HepG2 (cell line): ENCODE data around the gene MARCHF4. TPM values are rescaled to one million over a fixed set of nuclear protein-coding genes. Genes with fewer than 3 reads are reported as not detected.
A peak's percentile ranks its signal among the peaks of the same experiment; 100 is the strongest.

Experiments
- AHDC1 ChIP-seq: sonication (generic); formaldehyde crosslinking; IDR thresholded peaks from 2 replicates; pipeline ENCODE4 v1.5.1; 2020; ENCODE audit warnings: mild to moderate bottlenecking, missing genetic modification reagents, borderline replicate concordance
- ATF3 ChIP-seq: sonication (generic); formaldehyde crosslinking; IDR thresholded peaks from 2 replicates; pipeline ENCODE4 v1.4.0; 2020; ENCODE audit warnings: missing genetic modification reagents
- CBX1 ChIP-seq: IDR thresholded peaks from one replicate; pipeline ENCODE4 v1.6.1; 2016; ENCODE audit warnings: antibody characterized with exemption, low read depth
- GATAD1 ChIP-seq: IDR thresholded peaks from 2 replicates; pipeline ENCODE4 v1.6.1; 2016; ENCODE audit warnings: missing genetic modification reagents, missing compliant biosample characterization
- HOXA3 ChIP-seq: sonication (generic); formaldehyde crosslinking; IDR thresholded peaks from 2 replicates; pipeline ENCODE4 v1.5.0; 2020; ENCODE audit warnings: missing genetic modification reagents
- NCOA2 ChIP-seq: sonication (generic); formaldehyde crosslinking; IDR thresholded peaks from 2 replicates; pipeline ENCODE4 v1.8.0; 2022; ENCODE audit warnings: inconsistent platforms
- NCOR1 ChIP-seq: fragments of 200-600 bp; sonication (generic); IDR thresholded peaks from 2 replicates; pipeline ENCODE4 v1.7.0; 2017; ENCODE audit warnings: antibody characterized with exemption, low read length, borderline replicate concordance
- NFE2L2 ChIP-seq: fragments of 150-350 bp; IDR thresholded peaks from 2 replicates; pipeline ENCODE4 v1.6.1; 2014; ENCODE audit warnings: low read length
- NONO ChIP-seq, 2 experiments: fragments of 450-650 bp in 1 of 2; sonication (generic) in 1 of 2; formaldehyde crosslinking in 1 of 2; IDR thresholded peaks in 1 of 2; conservative IDR thresholded peaks in 1 of 2; 2 replicates each; pipeline versions ENCODE4 v1.6.1 to v1.8.0; 2017 to 2022; ENCODE audit warnings: mild to moderate bottlenecking in 1 of 2, missing genetic modification reagents in 1 of 2, moderate library complexity in 1 of 2
- NR2F2 ChIP-seq: IDR thresholded peaks from 2 replicates; pipeline ENCODE4 v1.6.1; 2012; ENCODE audit warnings: low read depth, inconsistent platforms, borderline replicate concordance
- NR2F6 ChIP-seq, 2 experiments: IDR thresholded peaks; 2 replicates each; pipeline ENCODE4 v1.6.1; 2016; ENCODE audit warnings: antibody characterized with exemption in 1 of 2, mild to moderate bottlenecking in 1 of 2
- PCBP1 ChIP-seq: fragments of 200-400 bp; formaldehyde crosslinking; IDR thresholded peaks from 2 replicates; pipeline ENCODE4 v1.6.1; 2017; ENCODE audit warnings: mild to moderate bottlenecking, low read depth, low read length, borderline replicate concordance
- RXRA ChIP-seq: sonication (generic); formaldehyde crosslinking; IDR thresholded peaks from 2 replicates; pipeline ENCODE4 v1.5.1; 2020; ENCODE audit warnings: missing genetic modification reagents
- RXRB ChIP-seq: IDR thresholded peaks from 2 replicates; pipeline ENCODE4 v1.6.1; 2016; ENCODE audit warnings: borderline replicate concordance, missing genetic modification reagents, missing compliant biosample characterization
- SMAD1 ChIP-seq: sonication (generic); formaldehyde crosslinking; IDR thresholded peaks from 2 replicates; pipeline ENCODE4 v1.4.0; 2020; ENCODE audit warnings: missing genetic modification reagents, low read depth, mild to moderate bottlenecking, borderline replicate concordance
- SMAD3 ChIP-seq: sonication (generic); formaldehyde crosslinking; IDR thresholded peaks from 2 replicates; pipeline ENCODE4 v1.4.0; 2020; ENCODE audit warnings: missing genetic modification reagents
- SUZ12 ChIP-seq: fragments of 150-350 bp; IDR thresholded peaks from 2 replicates; pipeline ENCODE4 v1.6.1; 2014; ENCODE audit warnings: low read depth, low read length
- TBL1XR1 ChIP-seq: fragments of 150-350 bp; IDR thresholded peaks from 2 replicates; pipeline ENCODE4 v1.6.1; 2014; ENCODE audit warnings: borderline replicate concordance, low read length; ENCODE audit not compliant: partially characterized antibody
- THAP11 ChIP-seq: IDR thresholded peaks from 2 replicates; pipeline ENCODE4 v1.6.1; 2016; ENCODE audit warnings: missing biosample characterization, missing genetic modification reagents
- ZMAT5 ChIP-seq: sonication (generic); formaldehyde crosslinking; IDR thresholded peaks from 2 replicates; pipeline ENCODE4 v1.5.0; 2020; ENCODE audit warnings: mild to moderate bottlenecking, low read depth, missing genetic modification reagents, borderline replicate concordance
- ZMYM3 ChIP-seq: sonication (generic); formaldehyde crosslinking; IDR thresholded peaks from 2 replicates; pipeline ENCODE4 v1.5.1; 2020; ENCODE audit warnings: mild to moderate bottlenecking, missing genetic modification reagents
- ZNF431 ChIP-seq: sonication (generic); formaldehyde crosslinking; IDR thresholded peaks from 2 replicates; pipeline ENCODE4 v1.9.0; 2022; ENCODE audit warnings: missing genetic modification reagents, low read depth, mild to moderate bottlenecking, borderline replicate concordance
- ZNF709 ChIP-seq: sonication (generic); formaldehyde crosslinking; IDR thresholded peaks from 2 replicates; pipeline ENCODE4 v1.5.0; 2020; ENCODE audit warnings: mild to moderate bottlenecking, missing genetic modification reagents
- ZNF766 ChIP-seq: sonication (generic); formaldehyde crosslinking; IDR thresholded peaks from 2 replicates; pipeline ENCODE4 v1.5.0; 2020; ENCODE audit warnings: missing genetic modification reagents, borderline replicate concordance
- polyA plus RNA-seq, 8 experiments: library from polyadenylated mRNA; depleted of rRNA in 3 of 8; stranded (reverse) in 7 of 8; unstranded in 1 of 8; fragments of >200 nt; fragmentation: Illumina TruSeq in 4 of 8; extraction: Trizol in 4 of 8; gene quantifications; 2 replicates each; pipeline versions ENCODE4 v1.2.1 to v1.2.3, GENCODE V29; 2011 to 2016; ENCODE audit warnings: low read depth in 4 of 8, missing spikeins in 1 of 8, mixed read lengths in 1 of 8; ENCODE audit not compliant: insufficient read depth in 1 of 8
- total RNA-seq, 5 experiments: library from RNA; depleted of rRNA; stranded (reverse); fragments of >200 nt; fragmentation: Illumina TruSeq; extraction: Trizol; gene quantifications; 2 replicates each; pipeline ENCODE4 v1.2.3, GENCODE V29; 2016; ENCODE audit warnings: low read depth in 1 of 5

The MARCHF4 gene
- total and polyA plus RNA-seq, 2 of the 13 experiments (the other 11 are each of a cell fraction or from before 2014, with no cell fraction given): not detected

- TF ChIP-seq CBX1: peak; percentile 23
- TF ChIP-seq TBL1XR1: peak; percentile 86
- TF ChIP-seq NR2F2: no peak; the same call in 1 of the 2 replicates
- no peak for TF ChIP-seq NONO (IDR thresholded peaks at IDR 0.05)
- peak; percentile 91 for TF ChIP-seq NONO (CRISPR knock-in tag; conservative IDR thresholded peaks at IDR 0.05)
- TF ChIP-seq ATF3 (CRISPR knock-in tag): no peak
- TF ChIP-seq ZNF709 (CRISPR knock-in tag): peak; percentile 87; the same call in 1 of the 2 replicates
- peak; percentile 89; the same call in 1 of the 2 replicates for TF ChIP-seq SMAD3 (CRISPR knock-in tag)
- no peak for TF ChIP-seq NFE2L2
- TF ChIP-seq ZMAT5 (CRISPR knock-in tag): no peak
- TF ChIP-seq ZMYM3 (CRISPR knock-in tag): peak; percentile 51
- TF ChIP-seq PCBP1: peak; percentile 93
- peak; percentile 98 for TF ChIP-seq THAP11
- peak; percentile 53; the same call in 1 of the 2 replicates for TF ChIP-seq AHDC1 (CRISPR knock-in tag)
- TF ChIP-seq SUZ12: peak; percentile 99
- peak; percentile 79 for TF ChIP-seq RXRA (CRISPR knock-in tag)
- no peak for TF ChIP-seq ZNF431
- TF ChIP-seq NCOR1: peak; percentile 19; the same call in 1 of the 2 replicates
- TF ChIP-seq RXRB (CRISPR knock-in tag): peak; percentile 55
- TF ChIP-seq GATAD1 (CRISPR knock-in tag): peak; percentile 83
- peak; percentile 67; the same call in 1 of the 2 replicates for TF ChIP-seq ZNF766 (CRISPR knock-in tag)
- peak; percentile 53; the same call in 1 of the 2 replicates for TF ChIP-seq NCOA2
- TF ChIP-seq NR2F6 (IDR thresholded peaks at IDR 0.05): no peak
- peak; percentile 38 for TF ChIP-seq NR2F6 (CRISPR knock-in tag; IDR thresholded peaks at IDR 0.05)
- TF ChIP-seq SMAD1 (CRISPR knock-in tag): 0 out of 2 replicates have a peak, but pooled peaks have one; percentile 72
- peak; percentile 71; the same call in 1 of the 2 replicates for TF ChIP-seq HOXA3 (CRISPR knock-in tag)
These were observed 40.0 kb upstream of the MARCHF4 start, which contains the start of gene SMARCAL1 (continued) for GRCh38 chr2:216412022-216412999.
